HS-27A (cell line): ENCODE measurements around the gene HEATR1.
"Not testable (repeated sequence)": the region's sequence is repeated elsewhere in the genome, so short reads cannot be mapped to it uniquely, and the experiment has no call there.

Experiments
- DNase-seq: peaks from one replicate; pipeline ENCODE4 v3.0.0-alpha.2; 2012; ENCODE audit warnings: low read depth, missing footprints

HEATR1 gene

DNA sequence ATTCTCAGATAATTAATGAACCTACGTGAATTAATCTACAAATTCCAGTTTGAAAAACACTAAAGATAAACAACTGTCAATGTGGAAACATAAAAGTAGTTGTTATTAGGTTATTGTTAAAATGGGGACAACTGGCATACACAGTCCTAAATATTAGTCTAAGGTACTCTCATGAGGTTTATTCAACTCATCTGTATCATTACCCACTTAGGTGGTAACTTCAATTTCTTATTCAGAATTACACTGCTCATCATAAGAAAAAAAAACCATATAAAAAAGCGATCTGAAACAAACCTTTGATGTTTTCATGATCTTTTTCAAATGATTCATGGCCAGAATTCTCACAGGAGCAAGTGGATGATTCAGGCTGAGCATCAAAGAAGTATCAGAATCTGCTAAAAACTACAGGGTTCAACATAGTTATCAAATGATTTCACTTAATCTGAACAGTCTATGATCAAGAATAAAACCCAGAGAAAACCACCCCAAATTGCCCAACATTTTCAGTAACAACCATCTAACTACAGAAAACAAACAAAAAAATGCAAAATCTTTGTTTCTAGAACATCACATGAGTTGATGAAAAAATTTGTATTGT lies 13.7 kb downstream of the HEATR1 start:
- no peak for DNase-seq

DNA sequence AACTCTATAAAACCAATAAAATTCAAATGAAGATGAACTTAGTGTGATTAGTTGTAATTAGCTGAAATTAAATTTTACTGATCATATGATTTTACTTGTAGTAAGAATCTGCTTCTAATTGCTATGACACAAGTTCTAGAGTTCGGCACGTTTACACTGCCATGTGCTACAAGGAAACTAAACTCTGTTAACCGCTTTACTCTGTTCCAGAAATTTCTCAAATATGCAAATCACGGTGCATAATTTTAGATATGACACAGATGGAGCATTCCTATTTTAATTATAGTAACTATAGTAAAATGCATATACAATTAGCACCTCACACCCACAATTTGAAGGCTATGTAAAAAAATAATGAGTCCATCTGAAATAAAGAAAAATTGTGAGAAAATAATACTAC lies 14.8 kb downstream of the HEATR1 start:
- no peak for DNase-seq

DNA sequence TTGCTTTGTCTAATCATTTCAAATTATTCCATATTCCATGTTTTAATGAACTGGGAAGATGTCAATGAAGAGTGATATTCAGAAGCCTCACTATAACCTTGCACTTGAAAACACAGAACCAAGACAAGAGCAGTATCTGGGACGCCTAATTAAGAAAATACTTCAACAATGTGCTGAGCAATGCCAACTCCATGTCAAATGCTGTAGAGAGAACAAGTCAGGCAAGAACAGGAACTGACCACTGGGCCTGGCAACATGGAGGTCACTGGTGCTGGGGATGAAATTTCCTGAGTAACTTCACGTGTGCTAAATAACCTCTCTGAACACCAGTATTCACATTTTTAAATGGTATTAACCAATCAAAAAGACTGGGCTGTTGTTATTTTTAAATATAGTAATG lies 22.8 kb downstream of the HEATR1 start:
- no peak for DNase-seq

DNA sequence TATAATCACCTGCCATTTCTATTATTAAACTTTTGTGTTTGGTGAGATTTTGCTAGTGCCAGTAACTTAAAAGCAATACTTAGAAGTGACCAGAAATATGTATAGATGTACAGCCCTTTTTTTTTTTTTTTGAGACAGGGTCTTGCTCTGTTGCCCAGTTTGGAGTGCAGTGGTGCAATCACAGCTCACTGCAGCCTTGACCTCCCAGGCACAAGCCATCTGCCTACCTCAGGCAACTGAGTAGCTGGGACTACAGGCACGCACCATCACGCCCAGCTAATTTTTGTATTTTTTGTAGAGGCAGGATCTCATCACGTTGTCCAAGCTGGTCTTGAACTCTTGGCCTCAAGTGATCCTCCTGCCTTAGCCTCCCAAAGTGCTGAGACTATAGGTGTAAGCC lies 23.9 kb downstream of the HEATR1 start:
- not testable (repeated sequence) for DNase-seq

DNA sequence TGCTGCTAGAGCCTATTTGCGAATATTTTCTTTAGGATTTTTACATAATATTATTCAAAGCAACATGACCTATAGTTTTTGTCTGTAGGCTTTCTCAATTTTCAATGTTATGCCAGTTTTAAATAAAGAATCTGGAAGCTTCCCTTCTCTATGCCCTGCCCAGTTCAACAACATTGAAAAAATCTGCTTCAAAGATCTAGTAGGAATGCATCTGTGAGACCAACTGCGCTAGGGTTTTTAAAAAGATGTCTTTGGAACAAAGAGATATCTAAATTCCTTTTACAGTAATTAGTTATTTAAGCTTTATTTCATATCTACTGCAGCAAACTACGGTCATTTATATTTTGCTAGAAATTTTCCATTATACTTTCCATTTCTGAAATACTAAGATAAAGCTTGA lies 25.7 kb downstream of the HEATR1 start:
- no peak for DNase-seq

DNA sequence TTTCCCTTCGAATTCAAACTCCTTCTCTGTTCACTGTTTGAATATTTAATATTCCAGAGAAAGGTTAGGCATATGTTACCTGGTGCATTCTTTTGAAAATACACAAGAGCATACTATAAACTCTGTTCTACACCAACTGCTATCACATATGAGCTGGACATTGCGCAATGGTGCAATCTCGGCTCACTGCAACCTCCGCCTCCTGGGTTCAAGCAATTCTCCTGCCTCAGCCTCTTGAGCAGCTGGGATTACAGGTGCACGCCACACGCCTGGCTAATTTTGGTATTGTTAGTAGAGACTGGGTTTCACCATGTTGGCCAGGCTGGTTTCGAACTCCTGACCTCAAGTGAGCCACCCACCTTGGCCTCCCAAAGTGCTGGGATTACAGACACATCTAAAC lies 27.3 kb downstream of the HEATR1 start:
- DNase-seq, result not testable (repeated sequence)

DNA sequence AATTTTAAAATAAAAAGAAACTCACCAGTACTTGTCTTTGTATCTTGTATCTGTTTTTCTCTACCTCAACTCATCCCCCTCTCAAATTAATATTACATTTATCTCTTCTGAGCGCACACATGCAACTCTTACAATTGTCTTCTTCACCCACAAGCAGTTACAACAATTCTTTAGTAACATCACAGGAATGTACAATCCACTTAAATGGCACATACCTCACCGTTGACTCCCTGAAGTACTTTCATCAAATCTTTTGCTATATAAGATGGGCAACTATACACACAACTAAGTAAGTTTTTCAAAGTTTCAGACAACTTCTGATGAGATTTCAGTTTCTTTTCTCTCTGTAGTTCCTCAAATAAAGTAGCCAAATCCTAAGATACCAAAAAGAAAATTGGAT lies 28.3 kb downstream of the HEATR1 start:
- no peak for DNase-seq

DNA sequence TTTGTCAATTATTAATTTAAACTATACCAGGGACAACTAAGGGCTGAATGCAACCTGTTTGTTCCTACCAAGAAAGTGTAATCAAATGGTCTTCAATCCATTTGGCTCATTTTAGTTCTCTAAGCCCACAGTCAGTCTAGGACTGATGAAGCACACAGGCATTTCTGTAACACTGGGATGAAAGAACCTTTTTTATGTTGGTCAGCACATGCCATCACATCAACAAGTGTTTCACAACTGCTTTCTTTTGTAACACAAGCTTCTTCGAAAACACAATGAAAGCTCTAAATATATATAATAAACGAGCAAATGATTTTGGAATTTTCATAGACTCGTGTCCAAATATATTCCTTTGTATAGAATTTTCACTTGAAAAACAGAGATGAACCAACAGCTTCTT lies 28.8 kb downstream of the HEATR1 start:
- DNase-seq, result no peak

DNA sequence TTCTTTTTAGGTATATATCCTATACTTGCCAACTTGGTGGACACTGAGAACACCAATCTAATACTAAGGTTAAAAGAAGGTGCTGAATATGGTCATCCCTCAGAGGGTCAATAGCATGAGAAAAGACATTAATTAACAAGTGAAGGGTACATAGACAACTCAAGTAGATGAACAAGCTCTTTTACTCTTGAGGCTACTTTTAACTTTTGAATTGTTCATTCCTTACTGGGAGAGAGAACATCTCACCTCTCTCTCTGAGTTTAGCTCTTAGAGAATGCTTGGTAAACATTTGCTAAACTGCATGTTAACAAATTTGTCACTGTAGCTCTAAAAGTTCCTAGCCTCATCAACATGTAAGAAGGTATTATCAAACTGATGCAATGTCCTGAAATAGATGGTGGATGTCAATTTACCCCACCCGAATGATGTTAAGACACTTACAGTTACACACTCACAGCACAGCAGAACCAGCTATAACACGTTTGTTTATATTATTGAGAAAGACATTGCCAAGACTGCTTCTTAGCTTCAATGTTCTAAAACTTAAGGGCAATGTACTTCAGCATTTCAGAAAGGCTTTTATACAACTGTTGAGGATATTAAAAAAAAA lies 35.9 kb downstream of the HEATR1 start:
- DNase-seq, result no peak

DNA sequence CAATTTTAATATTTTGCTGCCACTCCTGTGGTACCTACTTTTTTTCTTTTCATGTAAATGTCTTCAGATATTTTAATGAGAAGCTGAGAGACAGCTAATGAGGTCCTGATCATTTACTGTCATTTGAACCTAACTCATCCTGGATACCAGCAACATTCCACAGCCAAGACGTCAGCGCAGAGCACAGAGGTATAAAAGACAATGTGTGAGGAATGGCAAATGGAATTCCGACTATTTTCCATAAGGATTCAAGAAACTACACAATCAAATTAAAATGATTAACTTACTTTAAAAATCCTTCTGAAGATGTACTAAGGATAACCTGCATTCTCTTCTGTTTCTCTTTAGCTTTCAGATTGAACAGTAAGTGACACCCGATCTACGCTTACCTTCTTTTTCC lies 38.8 kb downstream of the HEATR1 start:
- DNase-seq, result no peak

DNA sequence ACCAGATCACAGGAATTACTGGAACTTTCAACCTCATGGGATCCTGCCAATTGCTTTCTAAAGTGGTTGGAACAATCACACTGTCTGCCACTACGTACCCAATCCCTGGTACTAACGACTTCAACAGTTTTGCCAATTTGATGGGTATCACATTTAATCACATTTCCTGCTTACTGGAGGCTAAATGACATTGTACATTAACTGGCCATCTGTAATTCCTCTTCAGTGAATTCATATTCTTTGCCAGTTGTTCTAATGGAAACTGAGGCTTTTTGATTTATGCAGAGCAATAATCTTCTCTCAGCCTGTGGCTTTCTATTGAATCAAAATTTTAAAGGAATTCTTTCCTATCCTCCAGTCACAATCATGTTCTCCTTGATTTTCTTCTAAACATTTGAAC lies 42.3 kb downstream of the HEATR1 start:
- DNase-seq, result no peak

DNA sequence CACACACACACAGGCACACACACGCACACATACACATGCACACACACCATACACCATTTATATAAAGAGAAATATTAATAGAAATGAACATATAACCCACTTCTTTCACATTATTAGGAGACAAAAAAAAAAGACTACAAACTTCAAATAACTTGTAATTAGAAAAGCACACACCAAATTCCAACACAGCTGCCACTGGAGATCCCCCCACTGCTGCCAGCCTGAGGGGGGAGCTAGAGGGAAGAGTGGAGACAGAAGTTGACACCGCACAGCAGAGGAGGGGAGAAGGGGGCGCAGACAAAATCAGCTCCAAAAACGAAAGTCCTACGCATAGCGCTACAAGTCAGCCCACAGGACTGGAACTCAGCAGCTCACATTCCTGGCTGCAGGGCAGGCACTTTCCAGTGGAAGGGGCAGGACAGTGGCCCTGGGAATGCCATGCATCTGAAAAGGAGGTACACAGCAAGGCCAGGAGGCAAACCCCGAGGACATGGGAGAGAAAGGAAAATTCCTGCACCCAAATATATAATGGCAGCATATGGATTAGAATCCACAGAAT lies 44.0 kb downstream of the HEATR1 start:
- DNase-seq, result no peak

DNA sequence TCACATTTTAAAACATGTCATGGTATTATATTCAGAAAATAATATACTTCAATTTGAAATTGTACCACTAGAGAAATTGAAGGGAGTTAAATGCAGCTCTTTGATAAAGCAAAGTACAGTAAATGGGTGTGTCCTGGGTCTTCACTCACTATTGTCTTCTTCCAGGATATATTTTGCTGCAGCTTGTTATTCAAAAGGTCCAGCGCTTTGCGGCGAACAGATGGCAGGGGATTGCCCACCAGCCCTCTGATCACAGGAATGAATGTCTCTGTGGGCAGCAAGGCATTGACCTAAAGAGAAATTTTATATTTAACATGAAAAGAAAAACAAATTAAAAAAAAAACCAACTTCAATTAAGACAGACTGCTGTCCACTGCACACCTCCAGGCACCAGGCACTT lies 45.5 kb downstream of the HEATR1 start:
- DNase-seq, result no peak

DNA sequence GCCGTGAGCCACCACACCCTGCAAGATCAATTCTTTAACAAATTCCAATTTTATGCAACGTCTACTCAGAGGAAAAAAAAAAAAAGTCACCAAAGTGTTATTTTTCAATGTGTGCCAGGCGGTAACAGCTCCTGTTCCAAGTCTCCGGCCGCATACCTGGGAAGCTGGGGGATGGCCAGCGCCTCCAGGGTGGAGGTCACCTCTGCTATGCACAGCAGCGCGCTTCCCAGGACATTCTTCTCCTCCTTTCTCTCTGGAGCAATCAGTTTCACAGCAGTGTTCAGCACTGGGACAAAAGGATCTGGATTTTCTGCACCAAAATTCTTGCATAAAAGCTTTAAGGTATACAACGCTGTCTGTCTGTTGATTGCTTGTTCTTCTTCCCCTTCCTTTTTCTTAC lies 46.2 kb downstream of the HEATR1 start:
- DNase-seq, result no peak

DNA sequence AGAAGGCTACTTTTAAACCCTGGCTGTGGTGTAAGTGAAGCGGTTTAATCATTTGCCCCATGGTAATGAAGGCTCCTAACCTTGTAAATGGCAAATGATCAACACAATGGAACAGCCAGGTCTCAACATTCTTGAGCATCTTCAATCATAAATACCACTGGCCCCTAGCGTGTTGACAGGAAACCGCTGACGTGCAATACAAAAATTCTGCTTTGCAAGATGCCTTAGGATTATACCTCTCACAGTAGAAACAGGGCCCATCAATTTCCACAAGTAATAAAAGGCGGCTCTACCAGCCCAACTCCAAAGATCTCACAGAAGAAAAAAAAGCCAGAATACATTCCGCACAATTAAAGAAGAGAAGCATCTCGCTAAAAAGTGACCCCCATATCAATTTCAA lies 47.7 kb downstream of the HEATR1 start:
- DNase-seq, result no peak

DNA sequence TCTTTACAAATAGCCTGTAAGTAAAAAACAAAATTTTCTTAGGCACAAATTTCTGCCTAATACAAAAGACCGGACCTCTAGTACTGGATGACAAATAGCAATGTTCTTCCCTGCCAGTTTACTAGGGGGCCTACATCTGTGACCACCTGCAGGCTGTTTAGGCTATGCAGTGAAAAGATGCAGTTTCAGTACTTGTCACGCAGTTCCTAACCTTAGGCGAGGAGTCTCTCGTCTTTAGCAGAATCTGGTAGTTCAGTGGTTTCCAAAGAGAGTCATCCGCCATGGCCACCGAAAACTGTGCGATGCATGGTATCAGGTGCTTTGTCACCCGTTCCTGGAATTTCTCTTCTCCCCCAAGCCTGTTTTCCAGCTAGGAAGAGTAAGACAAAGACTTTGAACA lies 50.9 kb downstream of the HEATR1 start:
- no peak for DNase-seq

DNA sequence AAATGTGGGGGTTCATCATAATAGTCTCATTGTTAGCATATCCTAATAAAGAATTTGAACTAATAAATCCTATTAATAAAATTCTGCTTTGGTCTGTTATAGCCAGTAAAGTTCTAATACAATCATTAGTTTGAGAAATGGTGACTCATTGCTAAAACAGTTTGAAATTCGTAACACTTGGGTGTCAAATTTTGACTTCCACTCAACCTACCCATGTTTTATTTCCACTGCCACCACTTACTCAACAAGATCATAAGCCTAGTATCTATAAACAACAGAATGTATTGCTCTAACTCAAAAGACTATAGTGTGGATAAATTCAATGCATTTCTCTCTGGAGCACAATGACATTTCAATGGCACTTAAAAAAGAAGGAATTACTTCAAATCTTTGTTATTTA lies 51.4 kb downstream of the HEATR1 start:
- DNase-seq, result no peak

DNA sequence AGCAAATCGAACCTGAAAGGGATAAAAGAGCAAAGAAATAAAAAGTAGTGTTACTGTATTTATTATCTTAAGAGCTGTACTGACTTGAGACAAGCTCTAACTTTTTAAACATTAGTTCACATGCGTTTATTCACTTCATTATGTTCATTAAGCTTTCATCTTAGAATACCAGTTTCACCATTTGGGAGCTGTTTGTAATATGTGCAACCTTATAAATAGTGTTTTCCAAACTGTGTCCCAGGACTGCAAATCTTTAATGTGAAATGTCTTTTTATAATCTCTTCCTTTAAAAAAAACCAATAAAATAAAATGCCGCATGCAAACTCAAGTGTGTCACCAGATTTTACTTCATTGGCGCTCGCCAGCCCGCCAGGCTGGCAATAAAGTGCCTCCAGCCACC lies 52.2 kb downstream of the HEATR1 start:
- no peak for DNase-seq

DNA sequence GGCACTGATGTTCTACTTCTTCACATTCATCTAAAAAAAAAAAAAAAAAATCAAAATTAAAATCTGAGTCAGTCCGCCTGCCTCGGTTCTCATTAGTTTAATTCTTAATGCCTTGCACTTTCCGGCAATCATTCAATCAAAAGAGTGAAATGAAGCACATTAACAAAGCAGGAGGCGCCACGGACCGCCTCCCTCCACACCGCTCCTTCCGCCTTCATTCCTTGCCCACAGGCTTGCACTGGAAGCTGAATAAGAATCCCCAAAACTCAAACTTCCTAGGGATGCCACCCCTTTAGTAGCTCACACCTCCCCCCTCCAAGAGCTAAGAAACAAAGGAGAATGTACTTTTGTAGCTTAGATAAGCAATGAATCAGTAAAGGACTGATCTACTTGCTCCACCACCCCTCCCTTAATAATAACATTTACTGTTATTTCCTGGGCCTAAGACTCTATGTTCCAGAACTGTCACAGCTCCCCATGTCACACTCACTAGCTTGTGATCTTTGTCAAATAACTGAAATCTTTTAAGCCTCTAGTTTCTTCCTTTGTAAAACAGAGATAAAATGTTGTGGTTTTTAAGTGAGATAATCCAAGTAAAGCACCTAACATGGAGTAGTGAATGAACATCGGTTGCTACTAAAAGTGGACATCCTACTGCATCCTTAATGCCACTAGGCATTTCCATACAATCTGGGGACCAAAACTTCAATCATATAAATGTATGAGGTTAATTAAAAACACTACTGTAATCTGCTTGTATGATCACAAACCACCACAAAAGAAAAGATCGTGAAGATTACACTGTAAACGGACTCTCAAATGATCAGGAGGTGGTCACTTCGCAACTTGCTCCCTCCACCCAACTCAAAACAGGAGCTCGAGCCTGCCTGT lies 53.1 kb downstream of the HEATR1 start:
- DNase-seq, result no peak

DNA sequence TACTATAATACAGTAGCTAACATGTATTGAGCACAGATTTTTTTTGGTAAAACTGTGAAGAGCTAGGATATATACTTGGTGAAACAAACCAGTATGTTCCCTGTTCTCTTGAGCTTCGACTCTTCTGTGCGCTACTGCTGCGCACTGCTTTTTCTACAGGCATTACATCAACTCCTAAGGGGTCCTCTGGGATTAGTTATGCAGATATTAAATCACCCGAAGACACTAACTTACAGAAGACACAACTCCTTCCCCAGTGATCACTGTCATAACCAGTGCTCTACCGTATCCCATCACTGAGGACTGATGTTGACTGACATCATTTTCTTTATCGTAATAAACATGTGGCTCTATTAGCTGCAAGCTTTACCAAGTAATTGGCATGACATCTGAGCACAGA lies 55.9 kb downstream of the HEATR1 start:
- DNase-seq, result no peak

DNA sequence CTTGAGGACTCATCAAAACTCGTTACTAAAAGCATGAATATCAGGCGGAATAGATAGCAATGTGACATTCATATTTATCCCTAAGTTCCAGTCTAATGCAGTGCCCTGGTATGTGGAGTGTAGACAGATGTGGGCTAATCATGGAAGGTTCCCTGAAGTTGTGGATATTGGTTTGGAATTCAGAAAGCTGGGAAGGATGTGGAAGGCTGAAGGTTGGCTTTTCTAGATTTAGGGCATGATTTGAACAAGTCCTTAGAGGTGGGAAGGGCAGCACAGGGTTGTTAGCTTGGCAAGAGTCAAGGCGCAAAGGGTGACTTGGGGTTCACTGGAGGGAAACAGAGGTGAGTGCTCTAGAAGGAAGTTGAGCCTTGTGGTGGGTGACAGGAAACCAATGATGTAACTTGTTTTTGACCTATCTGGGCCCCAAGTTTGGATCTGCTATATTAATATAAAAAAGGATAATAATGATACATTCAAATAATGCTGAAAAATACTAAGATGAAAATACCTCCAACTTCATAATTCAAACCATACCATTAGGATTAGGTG lies 58.6 kb downstream of the HEATR1 start:
- no peak for DNase-seq

DNA sequence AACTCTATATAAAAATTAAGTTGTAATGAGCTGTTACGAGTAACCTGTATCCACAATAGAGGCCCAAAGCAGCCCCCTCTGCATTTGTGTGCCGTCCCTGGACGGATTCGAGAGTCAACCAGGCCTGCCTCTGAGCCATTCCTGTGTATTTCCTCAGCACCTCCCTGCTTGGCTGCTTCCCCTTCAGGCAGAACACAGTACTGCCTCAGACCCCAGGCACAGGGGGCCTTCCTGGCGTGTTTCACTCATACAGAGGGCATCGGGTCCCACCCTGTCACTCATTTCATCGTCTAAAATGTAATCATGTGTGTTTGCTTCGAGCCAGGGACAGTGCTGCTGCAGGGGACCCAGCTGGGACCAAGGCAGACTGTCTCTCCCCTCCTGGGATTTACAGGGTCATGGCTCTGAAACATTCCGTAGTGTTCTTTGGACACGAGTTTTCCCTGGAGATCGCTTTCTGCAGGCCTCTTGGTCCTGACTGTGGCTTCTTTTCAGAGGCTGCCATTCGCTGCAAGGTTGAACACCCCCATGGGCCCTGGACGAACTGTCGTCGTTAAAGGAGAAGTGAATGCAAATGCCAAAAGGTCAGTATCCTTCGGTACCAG lies 61.1 kb downstream of the HEATR1 start:
- DNase-seq, result no peak
